Measurements from ENCODE around the gene LRRC7.
"Not testable (repeated sequence)": the region's sequence is repeated elsewhere in the genome, so short reads cannot be mapped to it uniquely, and the experiment has no call there.

- TF ChIP-seq POLR2A (IDR thresholded peaks at IDR 0.05; ENCODE audit: low read depth, low read length); POLR2AphosphoS5 (IDR thresholded peaks at IDR 0.05; ENCODE audit: low read depth, low read length); TAF1 (IDR thresholded peaks at IDR 0.05; ENCODE audit: borderline replicate concordance, low read depth, low read length): not testable (repeated sequence)
Observed at GRCh38 chr1:70045581-70045980, 477.9 kb downstream of the LRRC7 start.

All from GM12892 (cell line).